SIG-M5 treated with dmso at 0.1 percent for 504 hours (cell line): Measurements from ENCODE around the gene SARS1.
A peak's percentile ranks its signal among the peaks of the same experiment; 100 is the strongest.
"Not testable (repeated sequence)": the region's sequence is repeated elsewhere in the genome, so short reads cannot be mapped to it uniquely, and the experiment has no call there.

Source experiments
- DNase-seq: peaks from one replicate; lab custom pipeline; 2025; ENCODE audit not compliant: unreplicated experiment; lab: John Stamatoyannopoulos, UW

Gene SARS1

GRCh38 chr1:109192433-109192832 is 21.3 kb upstream of the SARS1 start:
- no peak for DNase-seq

DNA sequence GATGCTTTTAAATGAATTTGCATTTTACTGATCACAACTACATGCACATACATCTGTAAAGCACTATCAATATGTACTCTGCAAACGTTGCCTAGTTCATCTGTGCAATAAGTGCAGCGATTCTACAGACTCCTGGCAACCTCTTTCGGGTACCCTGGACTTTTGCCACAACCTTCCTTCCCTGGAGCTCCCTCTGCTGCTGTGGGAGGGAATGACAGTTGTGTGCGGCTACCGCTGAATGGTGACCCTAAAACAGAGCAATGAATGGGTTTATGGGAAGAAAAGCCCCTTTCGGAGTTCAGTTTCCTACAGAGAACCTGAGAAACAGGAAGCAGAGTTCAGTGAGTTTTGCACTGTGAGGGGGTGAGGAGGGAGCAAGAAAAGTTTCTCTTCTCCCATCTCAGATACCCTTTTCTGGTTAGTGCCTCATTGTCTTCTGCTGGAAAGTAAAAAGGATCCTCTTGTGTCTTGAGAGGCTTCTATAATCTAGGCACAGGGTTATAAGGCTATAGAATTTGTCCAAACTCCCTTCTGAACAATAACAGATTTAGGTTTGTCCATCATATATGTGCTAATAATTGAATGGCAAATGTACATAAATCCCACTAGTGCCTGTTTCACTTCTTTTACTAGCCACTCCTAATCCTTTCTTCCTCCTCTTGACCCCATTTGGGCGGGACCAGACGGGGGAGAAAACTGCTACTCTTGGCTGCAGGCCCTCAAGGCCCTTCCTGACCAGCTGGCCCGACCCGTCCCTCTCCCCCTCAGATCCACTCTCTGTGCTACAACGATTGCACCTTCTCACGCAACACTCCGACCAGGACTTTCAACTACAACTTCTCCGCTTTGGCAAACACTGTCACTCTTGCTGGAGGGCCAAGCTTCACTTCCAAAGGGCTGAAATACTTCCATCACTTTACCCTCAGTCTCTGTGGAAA is 19.8 kb upstream of the SARS1 start:
- peak; percentile 68 for DNase-seq

DNA sequence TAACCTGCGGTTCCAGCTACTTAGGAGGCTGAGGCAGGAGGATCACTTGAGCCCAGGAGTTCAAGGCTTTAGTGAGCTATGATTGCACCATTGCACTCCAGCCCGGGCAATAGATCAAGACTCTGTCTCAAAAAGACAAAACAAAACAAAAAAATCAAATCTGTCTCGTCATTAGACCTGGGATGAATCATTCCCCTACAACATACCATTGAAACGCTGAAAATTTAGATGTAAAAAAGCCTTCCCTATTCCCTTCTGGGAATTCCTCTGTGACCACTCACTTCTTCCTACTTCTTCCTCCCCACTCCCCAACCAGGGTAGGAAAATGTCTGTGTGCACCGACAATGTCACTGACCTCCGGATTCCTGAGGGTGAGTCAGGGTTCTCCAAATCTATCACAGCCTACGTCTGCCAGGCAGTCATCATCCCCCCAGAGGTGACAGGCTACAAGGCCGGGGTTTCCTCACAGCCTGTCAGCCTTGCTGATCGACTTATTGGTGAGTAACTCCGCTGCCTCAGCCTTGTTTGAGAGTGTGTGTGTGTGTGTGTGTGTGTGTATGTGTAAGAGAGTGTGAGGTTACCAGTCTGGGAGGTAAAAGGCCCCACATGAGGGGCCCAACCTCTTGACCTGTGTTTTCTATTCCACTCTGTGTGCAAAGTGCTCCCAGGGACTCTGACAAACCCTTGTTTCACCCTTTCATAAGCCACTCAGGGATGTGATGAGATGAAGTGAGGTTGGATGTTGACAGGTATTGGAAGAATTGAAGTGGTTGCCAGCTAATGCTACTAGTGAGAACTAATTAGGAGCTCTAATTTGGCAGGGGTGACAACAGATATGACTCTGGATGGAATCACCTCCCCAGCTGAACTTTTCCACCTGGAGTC is 16.3 kb upstream of the SARS1 start:
- DNase-seq = no peak

- no peak for DNase-seq
These were observed 15.5 kb upstream of the SARS1 start for GRCh38 chr1:109198043-109198695.

DNA sequence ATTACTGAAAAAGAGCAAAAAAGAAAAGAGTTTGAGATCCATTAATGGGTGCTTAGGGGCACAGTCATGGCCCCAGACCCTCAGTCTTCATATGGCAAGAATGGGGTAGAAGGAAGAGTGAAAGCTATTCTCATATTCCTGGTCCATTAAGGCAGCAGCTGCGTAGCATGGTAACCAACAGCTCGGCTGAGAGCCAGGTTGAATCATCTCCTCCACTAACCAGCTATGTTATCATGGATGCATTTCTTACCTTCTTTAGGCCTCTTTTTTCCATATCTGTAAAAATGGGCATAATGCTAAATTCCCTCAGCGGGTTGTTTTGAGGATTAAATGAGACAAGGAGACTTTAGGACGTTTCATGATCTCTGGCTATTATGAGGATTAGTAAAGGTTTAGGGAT is 15.0 kb upstream of the SARS1 start:
- DNase-seq = no peak

- no peak for DNase-seq
These were observed 14.0 kb upstream of the SARS1 start for GRCh38 chr1:109199710-109200109.

GRCh38 chr1:109201123-109201703 is 12.5 kb upstream of the SARS1 start:
- peak; percentile 45 for DNase-seq

GRCh38 chr1:109204484-109204883 is 9.2 kb upstream of the SARS1 start:
- no peak for DNase-seq

- DNase-seq = no peak
These were observed 7.4 kb upstream of the SARS1 start for GRCh38 chr1:109206339-109206738.

DNA sequence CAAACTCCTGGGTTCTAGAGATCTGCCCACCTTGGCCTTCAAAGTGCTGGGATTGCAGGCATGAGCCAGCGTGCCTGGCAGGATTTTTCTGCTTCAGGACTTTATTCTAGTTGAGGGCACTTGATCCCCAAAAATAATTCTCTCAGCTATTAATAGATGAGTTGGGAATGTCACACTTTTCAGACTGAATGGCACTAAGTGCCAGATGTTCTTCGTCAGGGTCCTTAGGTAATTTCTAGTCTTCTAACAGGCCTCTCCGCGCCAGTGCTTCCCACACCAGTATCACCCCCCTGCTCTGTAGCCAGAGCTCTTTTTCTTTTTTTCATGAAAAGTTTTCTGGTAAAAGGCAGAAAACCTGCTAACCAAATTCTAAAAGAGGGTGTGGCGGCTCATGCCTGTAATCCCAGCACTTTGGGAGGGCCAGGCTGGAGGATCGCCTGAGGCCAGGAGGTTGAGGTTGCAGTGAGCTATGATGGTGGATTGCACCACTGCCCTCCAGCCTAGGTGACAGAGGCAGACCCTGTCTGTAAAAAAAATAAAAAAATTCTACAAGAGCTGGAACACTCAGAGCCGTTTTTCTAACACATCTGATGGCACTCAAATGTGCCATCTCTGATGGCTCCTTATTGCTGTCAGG is 6.1 kb upstream of the SARS1 start:
- no peak for DNase-seq

DNA sequence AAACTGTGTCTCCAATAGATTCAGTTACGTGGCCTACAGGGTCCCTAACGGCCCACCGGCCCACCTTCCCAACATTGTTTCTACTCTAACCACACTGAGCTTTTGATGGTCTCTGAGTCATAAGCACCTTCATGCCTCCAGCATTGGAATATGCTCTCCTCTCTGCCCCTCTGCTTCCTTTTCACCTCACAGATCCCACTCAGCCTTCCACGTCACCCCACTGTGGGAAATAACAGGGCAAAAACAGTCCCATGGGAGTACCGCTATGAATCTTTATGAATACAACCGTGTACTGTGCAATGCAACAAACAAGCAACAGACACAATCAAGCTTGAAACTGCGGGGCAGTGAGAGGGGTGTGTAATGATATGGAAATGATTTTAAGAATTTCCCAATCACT is 5.3 kb upstream of the SARS1 start:
- no peak for DNase-seq

- DNase-seq = no peak
These were observed 4.8 kb upstream of the SARS1 start for GRCh38 chr1:109208836-109209463.

DNA sequence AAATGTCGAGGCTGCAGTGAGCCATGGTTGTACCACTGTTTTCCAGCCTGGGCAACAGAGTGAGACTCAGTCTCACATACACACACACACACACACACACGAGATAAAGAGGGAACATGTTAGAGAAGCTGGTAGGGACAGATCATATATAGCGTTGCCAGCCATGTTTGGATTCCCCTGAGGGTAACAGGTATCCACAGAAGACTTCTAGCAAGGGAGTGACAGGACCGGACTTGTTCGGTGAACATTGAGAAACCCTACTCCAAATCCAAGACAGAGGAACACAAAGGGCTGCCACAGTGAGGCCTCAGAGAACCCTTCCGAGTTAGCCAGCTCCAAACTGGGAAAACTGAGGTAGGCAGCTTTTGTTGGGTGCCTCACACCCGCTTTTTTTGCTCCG is 3.7 kb upstream of the SARS1 start:
- no peak for DNase-seq

- DNase-seq = no peak
These were observed 334 bp upstream of the SARS1 start for GRCh38 chr1:109213345-109213823.

GRCh38 chr1:109214695-109215623 is 1.2 kb downstream of the SARS1 start:
- peak; percentile 66 for DNase-seq

GRCh38 chr1:109216662-109217061 is 2.9 kb downstream of the SARS1 start:
- DNase-seq = no peak

- DNase-seq = no peak
These were observed 4.8 kb downstream of the SARS1 start for GRCh38 chr1:109218516-109218915.

DNA sequence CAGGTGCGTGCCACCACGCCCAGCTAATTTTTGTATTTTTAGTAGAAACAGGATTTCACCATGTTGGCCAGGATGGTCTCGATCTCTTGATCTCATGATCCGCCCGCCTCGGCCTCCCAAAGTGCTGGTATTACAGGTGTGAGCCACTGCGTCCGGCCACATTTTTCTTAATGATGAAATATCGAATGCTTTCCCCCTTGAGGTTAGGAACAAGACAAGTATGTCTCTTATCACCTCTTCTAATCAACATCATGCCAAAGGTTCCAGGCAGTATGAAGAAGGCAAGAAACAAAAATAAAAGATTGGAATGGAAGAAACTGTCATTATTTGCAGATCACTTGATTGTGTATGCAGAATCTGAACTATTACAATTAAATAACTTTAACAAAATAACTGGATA is 7.5 kb downstream of the SARS1 start:
- DNase-seq = not testable (repeated sequence)

GRCh38 chr1:109225308-109225707 is 11.6 kb downstream of the SARS1 start:
- DNase-seq = no peak
